ENCODE results near the gene INCA1. TPM values are rescaled to one million over a fixed set of nuclear protein-coding genes. Genes with fewer than 3 reads are reported as not detected.

Gene INCA1
- total and polyA plus RNA-seq, 2 experiments from 2014 or later, result 2.7 to 4.1 TPM

DNA sequence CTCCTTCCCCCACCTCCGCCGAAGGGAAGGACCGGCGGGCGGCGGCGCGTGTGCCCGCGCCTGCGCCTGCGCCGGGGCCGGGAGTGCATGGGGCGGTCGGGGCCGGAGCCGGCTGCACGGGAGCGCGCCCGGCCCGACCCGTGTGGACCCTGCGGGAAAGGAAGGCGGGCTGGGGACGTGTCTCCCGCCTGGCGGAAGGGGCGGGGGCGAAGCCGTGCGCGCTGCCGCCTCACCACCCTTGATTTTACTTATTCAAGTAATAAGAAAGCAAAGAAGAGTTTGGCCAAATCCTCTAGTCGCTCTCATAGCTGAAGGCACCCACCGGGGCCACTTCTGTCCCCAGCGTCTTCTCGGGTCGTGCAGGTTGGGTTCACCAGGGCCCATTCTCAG is 48.4 kb downstream of the INCA1 start:
- Histone ChIP-seq H3K27ac (peak overlapping the region; percentile 100), H3K4me1 (ENCODE audit: insufficient read depth) (peaks cover 31% of the 10 kb centered on the region), H3K79me2 (peaks cover 43% of the 10 kb centered on the region), H4K20me1 (ENCODE audit: insufficient read depth, poor library complexity, severe bottlenecking) (peaks cover 21% of the 10 kb centered on the region), H3K9me2 (replicated peaks; ENCODE audit: insufficient read depth) (no peaks in the 10 kb centered on the region), H3K9me3 (ENCODE audit: low read depth) (no peaks in the 10 kb centered on the region), H2AFZ (peak overlapping the region; percentile 72), H3K4me3 (peak overlapping the region; percentile 61), H3K27me3 (no peaks in the 10 kb centered on the region), H3K4me2 (peak overlapping the region; percentile 86), H3K36me3 (replicated peaks; ENCODE audit: insufficient read depth, low read depth) (no peaks in the 10 kb centered on the region)
- TF ChIP-seq EZH2phosphoT487 (IDR thresholded peaks at IDR 0.05; ENCODE audit: low read depth, severe bottlenecking, unreplicated experiment) (no peak), EZH2 (IDR thresholded peaks at IDR 0.05; ENCODE audit: borderline replicate concordance) (no peak)
- TF ChIP-seq, protein P1, sequence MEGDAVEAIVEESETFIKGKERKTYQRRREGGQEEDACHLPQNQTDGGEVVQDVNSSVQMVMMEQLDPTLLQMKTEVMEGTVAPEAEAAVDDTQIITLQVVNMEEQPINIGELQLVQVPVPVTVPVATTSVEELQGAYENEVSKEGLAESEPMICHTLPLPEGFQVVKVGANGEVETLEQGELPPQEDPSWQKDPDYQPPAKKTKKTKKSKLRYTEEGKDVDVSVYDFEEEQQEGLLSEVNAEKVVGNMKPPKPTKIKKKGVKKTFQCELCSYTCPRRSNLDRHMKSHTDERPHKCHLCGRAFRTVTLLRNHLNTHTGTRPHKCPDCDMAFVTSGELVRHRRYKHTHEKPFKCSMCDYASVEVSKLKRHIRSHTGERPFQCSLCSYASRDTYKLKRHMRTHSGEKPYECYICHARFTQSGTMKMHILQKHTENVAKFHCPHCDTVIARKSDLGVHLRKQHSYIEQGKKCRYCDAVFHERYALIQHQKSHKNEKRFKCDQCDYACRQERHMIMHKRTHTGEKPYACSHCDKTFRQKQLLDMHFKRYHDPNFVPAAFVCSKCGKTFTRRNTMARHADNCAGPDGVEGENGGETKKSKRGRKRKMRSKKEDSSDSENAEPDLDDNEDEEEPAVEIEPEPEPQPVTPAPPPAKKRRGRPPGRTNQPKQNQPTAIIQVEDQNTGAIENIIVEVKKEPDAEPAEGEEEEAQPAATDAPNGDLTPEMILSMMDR (IDR thresholded peaks at IDR 0.05; ENCODE audit: poor library complexity), result no peak
- peak; percentile 97 for DNase-seq (ENCODE audit: low spot score)
- WGBS (ENCODE audit: low lambda C conversion rate, missing lambda C conversion rate), result 0% methylated on average over 17 of the region's 40 CpGs

DNA sequence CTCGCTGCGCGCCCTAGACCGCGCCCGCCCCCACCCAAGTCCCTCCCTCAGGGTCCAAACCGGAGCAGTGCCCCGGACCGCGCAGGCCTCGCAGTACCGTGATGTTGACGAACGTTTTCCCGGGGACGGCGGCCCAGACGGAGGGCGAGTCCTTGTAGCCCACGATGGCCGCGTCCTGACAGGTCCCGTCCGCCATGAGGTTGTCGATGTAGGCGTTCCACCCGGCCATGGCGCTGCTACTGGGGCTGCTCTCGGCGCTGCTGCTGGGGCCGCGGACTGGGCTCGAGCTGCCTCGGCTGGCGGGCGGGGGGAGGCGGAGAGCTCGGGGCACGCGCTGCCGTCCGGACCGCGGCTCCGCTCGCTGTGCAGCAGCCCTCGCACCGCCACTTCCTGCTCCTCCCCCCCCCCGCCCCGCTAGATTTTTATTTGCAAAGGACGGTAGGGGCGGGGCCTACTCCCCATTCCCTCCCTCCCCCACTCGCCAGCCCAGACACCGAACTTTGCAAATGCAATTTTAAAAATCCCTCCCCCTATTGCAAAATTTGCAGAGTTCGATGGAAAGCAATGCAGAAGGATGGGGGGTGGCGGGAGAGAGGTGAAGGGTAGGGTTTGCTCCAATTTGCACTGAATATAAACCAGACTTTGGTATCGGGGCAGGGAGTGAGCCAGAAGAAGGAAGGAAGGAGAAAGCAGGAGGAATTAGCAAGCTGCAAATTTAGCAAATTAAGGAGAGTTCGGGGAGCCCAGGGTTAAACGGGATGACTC is 49.0 kb downstream of the INCA1 start, which contains the start of gene PFN1:
Gene PFN1, minus strand, starts transcription at position 365 of the 765 bp plus-strand sequence. Its CDS starts 136 bp downstream, at position 229.
- H3K4me2 ChIP-seq, result peak within 1 kb of the TSS; percentile 86
- 1% methylated on average over 40 of the region's 59 CpGs for WGBS (ENCODE audit: low lambda C conversion rate, missing lambda C conversion rate)
- TF ChIP-seq EZH2 (IDR thresholded peaks at IDR 0.05; ENCODE audit: borderline replicate concordance) (no peak), EZH2phosphoT487 (IDR thresholded peaks at IDR 0.05; ENCODE audit: low read depth, severe bottlenecking, unreplicated experiment) (no peak)
- TF ChIP-seq, protein P1 (IDR thresholded peaks at IDR 0.05; ENCODE audit: poor library complexity), result no peak
- no peaks in the 10 kb centered on the region for H3K36me3 ChIP-seq (replicated peaks; ENCODE audit: insufficient read depth, low read depth)
- DNase-seq (ENCODE audit: low spot score), result peak; percentile 94
- peaks cover 21% of the 10 kb centered on the region for H4K20me1 ChIP-seq (ENCODE audit: insufficient read depth, poor library complexity, severe bottlenecking)
- no peaks in the 10 kb centered on the region for H3K9me3 ChIP-seq (ENCODE audit: low read depth)
- peak within 1 kb of the TSS; percentile 100 for H3K27ac ChIP-seq
- H3K27me3 ChIP-seq, result no peaks in the 10 kb centered on the region
- no peaks in the 10 kb centered on the region for H3K9me2 ChIP-seq (replicated peaks; ENCODE audit: insufficient read depth)
- peak within 1 kb of the TSS; percentile 91 for H3K4me3 ChIP-seq
- H2AFZ ChIP-seq, result peak within 1 kb of the TSS; percentile 72
- peaks cover 47% of the 10 kb centered on the region for H3K79me2 ChIP-seq
- peaks cover 31% of the 10 kb centered on the region for H3K4me1 ChIP-seq (ENCODE audit: insufficient read depth)

DNA sequence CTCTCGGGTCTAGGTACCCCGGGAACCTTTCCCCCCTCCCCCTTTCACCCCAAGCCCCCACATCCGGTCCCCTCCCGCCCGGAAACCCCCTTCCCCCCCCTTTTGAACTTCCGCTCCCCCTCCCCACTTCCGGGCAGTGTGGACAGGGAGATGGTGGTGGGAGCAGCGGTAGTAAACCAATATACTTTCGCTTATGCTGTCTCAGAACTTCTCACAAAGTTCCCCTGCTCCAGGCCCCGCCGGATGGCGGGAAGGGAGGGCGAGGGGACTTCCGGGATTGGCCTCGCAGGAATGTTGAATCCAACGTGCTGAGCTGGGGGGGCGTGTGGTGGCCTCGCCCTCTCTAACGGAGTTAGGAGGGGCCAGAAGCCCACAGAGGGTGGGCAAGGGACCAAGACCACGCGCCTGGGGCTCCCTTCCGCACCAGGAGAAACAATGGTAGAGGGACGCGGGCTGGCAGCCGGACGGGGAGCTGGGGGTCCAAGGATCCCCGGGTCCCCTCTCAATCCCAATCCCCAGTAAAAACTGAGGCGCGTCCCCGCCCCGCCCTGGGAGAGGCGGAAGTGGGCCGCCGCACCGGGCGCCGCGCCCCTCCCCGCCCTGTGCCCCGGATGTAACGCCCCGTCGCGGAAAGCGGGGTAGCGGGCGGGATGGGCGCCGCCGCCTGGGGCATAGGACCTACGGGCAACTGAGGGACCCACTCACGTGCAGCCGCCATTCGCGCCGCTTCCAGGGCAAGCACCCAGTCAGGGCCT is 49.7 kb downstream of the INCA1 start:
- peak overlapping the region; percentile 86 for H3K4me2 ChIP-seq
- H3K9me3 ChIP-seq (ENCODE audit: low read depth), result no peaks in the 10 kb centered on the region
- H3K9me2 ChIP-seq (replicated peaks; ENCODE audit: insufficient read depth), result no peaks in the 10 kb centered on the region
- peak; percentile 79 for DNase-seq (ENCODE audit: low spot score)
- TF ChIP-seq EZH2phosphoT487 (IDR thresholded peaks at IDR 0.05; ENCODE audit: low read depth, severe bottlenecking, unreplicated experiment), result no peak
- no peak for TF ChIP-seq EZH2 (IDR thresholded peaks at IDR 0.05; ENCODE audit: borderline replicate concordance)
- TF ChIP-seq, protein P1 (IDR thresholded peaks at IDR 0.05; ENCODE audit: poor library complexity), result no peak
- 0% methylated on average over 24 of the region's 56 CpGs for WGBS (ENCODE audit: low lambda C conversion rate, missing lambda C conversion rate)
- H3K79me2 ChIP-seq, result peaks cover 47% of the 10 kb centered on the region
- peak overlapping the region; percentile 91 for H3K4me3 ChIP-seq
- H3K27ac ChIP-seq, result peak overlapping the region; percentile 100
- H4K20me1 ChIP-seq (ENCODE audit: insufficient read depth, poor library complexity, severe bottlenecking), result peaks cover 21% of the 10 kb centered on the region
- H3K27me3 ChIP-seq, result no peaks in the 10 kb centered on the region
- peaks cover 31% of the 10 kb centered on the region for H3K4me1 ChIP-seq (ENCODE audit: insufficient read depth)
- peak overlapping the region; percentile 54 for H2AFZ ChIP-seq
- H3K36me3 ChIP-seq (replicated peaks; ENCODE audit: insufficient read depth, low read depth), result no peaks in the 10 kb centered on the region

All from hepatocyte (in vitro differentiated cells).